Lower leg skin (tissue), 3 donors: ENCODE data around the gene SLC5A9.

Experiments
- CTCF ChIP-seq, 3 donors: fragments of 450-650 bp; IDR thresholded peaks; one replicate each; pipeline ENCODE4 v1.5.1; 2016; ENCODE audit warnings: antibody characterized with exemption in 3 of 3, mild to moderate bottlenecking in 3 of 3, moderate library complexity in 2 of 3
- POLR2A ChIP-seq, 2 donors: fragments of 450-650 bp; IDR thresholded peaks; one replicate each; pipeline ENCODE4 v1.6.1; 2016 to 2017; ENCODE audit warnings: antibody characterized with exemption in 2 of 2, mild to moderate bottlenecking in 1 of 2, moderate library complexity in 1 of 2

GRCh38 chr1:48200166-48200900 lies 22.2 kb upstream of the SLC5A9 start:
- TF ChIP-seq CTCF (IDR thresholded peaks at IDR 0.05) = no peak
- no peak for TF ChIP-seq POLR2A (IDR thresholded peaks at IDR 0.05)
